HG03175 (cell line): ENCODE measurements around the gene FAM234B.

Source experiments
- ATAC-seq: cut with Tn5 transposase; IDR thresholded peaks from one replicate; pipeline ENCODE4 v1.9.1; 2021; ENCODE audit warnings: mild to moderate bottlenecking, moderate library complexity; ENCODE audit not compliant: unreplicated experiment

Gene FAM234B

GRCh38 chr12:13088496-13088895, 44.3 kb downstream of the FAM234B start:
- ATAC-seq: no peak

GRCh38 chr12:13090054-13090453, 45.9 kb downstream of the FAM234B start:
- ATAC-seq: no peak

- ATAC-seq: no peak
Measured at GRCh38 chr12:13091832-13092231, 47.7 kb downstream of the FAM234B start.

GRCh38 chr12:13093191-13093847, 49.1 kb downstream of the FAM234B start:
- no peak for ATAC-seq

GRCh38 chr12:13093848-13094220, 49.7 kb downstream of the FAM234B start:
- ATAC-seq: no peak

- no peak for ATAC-seq
Measured at GRCh38 chr12:13094367-13094766, 50.2 kb downstream of the FAM234B start.

- no peak for ATAC-seq
Measured at GRCh38 chr12:13095266-13095995, 51.2 kb downstream of the FAM234B start.

GRCh38 chr12:13097491-13098011, 53.4 kb downstream of the FAM234B start:
- ATAC-seq: no peak

- no peak for ATAC-seq
Measured at GRCh38 chr12:13099066-13099843, 55.1 kb downstream of the FAM234B start.

- no peak for ATAC-seq
Measured at GRCh38 chr12:13099844-13100604, 55.8 kb downstream of the FAM234B start.

- no peak for ATAC-seq
Measured at GRCh38 chr12:13100605-13100881, 56.4 kb downstream of the FAM234B start.

- ATAC-seq: peak; percentile 89
Measured at GRCh38 chr12:13100882-13101769, 56.9 kb downstream of the FAM234B start.

- ATAC-seq: no peak
Measured at GRCh38 chr12:13101821-13102375, 57.7 kb downstream of the FAM234B start.

GRCh38 chr12:13102461-13103195, 58.4 kb downstream of the FAM234B start:
- no peak for ATAC-seq

GRCh38 chr12:13103391-13104033, 59.3 kb downstream of the FAM234B start, which contains the start of gene GSG1:
TSS of gene GSG1 (minus strand) at chr12:13103667. CDS start at chr12:13103512, 155 bp downstream.
- ATAC-seq: no peak

- no peak for ATAC-seq
Measured at GRCh38 chr12:13104409-13104808, 60.2 kb downstream of the FAM234B start.

GRCh38 chr12:13105781-13106180, 61.6 kb downstream of the FAM234B start:
- no peak for ATAC-seq

- no peak for ATAC-seq
Measured at GRCh38 chr12:13106666-13107065, 62.5 kb downstream of the FAM234B start.
